Measurements from ENCODE around the gene ECHDC1. TPM values are rescaled to one million over a fixed set of nuclear protein-coding genes. Genes with fewer than 3 reads are reported as not detected.

ECHDC1 gene
- total and polyA plus RNA-seq, 4 donors: 28.8 to 66.2 (median 50.8) TPM

DNA sequence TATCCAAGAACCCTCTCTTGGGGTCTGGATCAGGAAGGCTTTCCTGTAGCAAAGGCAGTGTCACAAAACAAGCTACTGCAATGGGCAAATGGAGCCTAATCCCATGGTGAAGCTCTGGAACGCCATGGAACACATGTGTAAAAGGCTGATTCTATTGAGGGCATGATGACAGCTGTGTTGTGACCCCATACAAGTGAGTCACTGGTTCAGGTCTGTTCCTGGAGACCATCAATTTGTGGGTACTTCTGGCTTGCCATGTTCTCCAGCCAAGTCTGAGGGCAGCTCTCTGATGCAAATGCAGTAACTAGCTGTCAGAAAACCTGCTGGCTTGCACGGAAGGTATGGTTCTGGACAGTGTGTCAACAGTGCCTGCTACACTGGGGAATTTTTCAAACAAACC is 33.3 kb upstream of the ECHDC1 start:
- Histone ChIP-seq H3K27ac (ENCODE audit: low read depth in 1 of 2, low read length in 2 of 2) (no peak overlapping the region), H3K9me3 (ENCODE audit: control insufficient read depth in 4 of 4, low read length in 3 of 4) (no peaks in the 10 kb centered on the region), H3K9ac (ENCODE audit: low read depth in 1 of 2, low read length in 2 of 2) (no peak overlapping the region), H3K4me1 (ENCODE audit: control insufficient read depth in 4 of 4, insufficient read depth in 4 of 4, low read length in 3 of 4) (no peaks in the 10 kb centered on the region), H3K4me3 (ENCODE audit: low read depth in 1 of 3, low read length in 3 of 3) (no peak overlapping the region), H3K27me3 (ENCODE audit: control insufficient read depth in 4 of 4, insufficient read depth in 4 of 4, low read length in 3 of 4) (no peaks in the 10 kb centered on the region), H3K36me3 (ENCODE audit: control insufficient read depth in 4 of 4, insufficient read depth in 3 of 4, low read depth in 1 of 4, low read length in 3 of 4) (no peaks in the 10 kb centered on the region)
- TF ChIP-seq RXRA (IDR thresholded peaks at IDR 0.05) (no peak), FOXA2 (IDR thresholded peaks at IDR 0.05) (no peak), ATF3 (IDR thresholded peaks at IDR 0.05) (no peak), SP1 (IDR thresholded peaks at IDR 0.05) (no peak), HNF4G (IDR thresholded peaks at IDR 0.05) (no peak), REST (IDR thresholded peaks at IDR 0.05) (no peak), NR2F2 (IDR thresholded peaks at IDR 0.05) (no peak), TAF1 (conservative IDR thresholded peaks at IDR 0.05) (no peak), HNF4A (conservative IDR thresholded peaks at IDR 0.05) (no peak), JUND (IDR thresholded peaks at IDR 0.05) (no peak), ZBTB33 (IDR thresholded peaks at IDR 0.05) (no peak), EGR1 (IDR thresholded peaks at IDR 0.05; ENCODE audit: low read depth in 2 of 2) (no peak), FOXA1 (IDR thresholded peaks at IDR 0.05) (no peak), RAD21 (IDR thresholded peaks at IDR 0.05) (no peak), GABPA (IDR thresholded peaks at IDR 0.05 in 1 of 2, conservative IDR thresholded peaks at IDR 0.05 in 1 of 2) (no peak)
- TF ChIP-seq, protein P1, sequence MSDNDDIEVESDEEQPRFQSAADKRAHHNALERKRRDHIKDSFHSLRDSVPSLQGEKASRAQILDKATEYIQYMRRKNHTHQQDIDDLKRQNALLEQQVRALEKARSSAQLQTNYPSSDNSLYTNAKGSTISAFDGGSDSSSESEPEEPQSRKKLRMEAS (IDR thresholded peaks at IDR 0.05): no peak
- WGBS: 90% methylated on average over 2 of the region's 2 CpGs
- no peak for DNase-seq (ENCODE audit: low spot score)

- no peak for DNase-seq (ENCODE audit: low spot score)
- peaks cover 0 to 2% (median 0%) of the 10 kb centered on the region in 4 donors for H3K9me3 ChIP-seq (ENCODE audit: control insufficient read depth in 4 of 4, low read length in 3 of 4)
- H3K27me3 ChIP-seq (ENCODE audit: control insufficient read depth in 4 of 4, insufficient read depth in 4 of 4, low read length in 3 of 4): no peaks in the 10 kb centered on the region
- no peaks in the 10 kb centered on the region for H3K36me3 ChIP-seq (ENCODE audit: control insufficient read depth in 4 of 4, insufficient read depth in 3 of 4, low read depth in 1 of 4, low read length in 3 of 4)
- 98% methylated on average over 1 of the region's 1 CpG for WGBS
- no peak overlapping the region for H3K27ac ChIP-seq (ENCODE audit: low read depth in 1 of 2, low read length in 2 of 2)
- no peaks in the 10 kb centered on the region for H3K4me1 ChIP-seq (ENCODE audit: control insufficient read depth in 4 of 4, insufficient read depth in 4 of 4, low read length in 3 of 4)
- TF ChIP-seq TAF1 (conservative IDR thresholded peaks at IDR 0.05): no peak
- H3K9ac ChIP-seq (ENCODE audit: low read depth in 1 of 2, low read length in 2 of 2): no peak overlapping the region
- H3K4me3 ChIP-seq (ENCODE audit: low read depth in 1 of 3, low read length in 3 of 3): no peak overlapping the region
Observed at GRCh38 chr6:127367023-127367375, 23.6 kb upstream of the ECHDC1 start.
